GM12892 (cell line): Measurements from ENCODE around the gene PSMA5.

ENCODE experiments used
- POLR2A ChIP-seq: IDR thresholded peaks from 2 replicates; pipeline ENCODE4 v1.6.1; 2011; ENCODE audit warnings: low read depth, low read length, control low read depth
- POLR2AphosphoS5 ChIP-seq: IDR thresholded peaks from 2 replicates; pipeline ENCODE4 v1.6.1; 2011; ENCODE audit warnings: low read depth, low read length, control low read depth
- TAF1 ChIP-seq: IDR thresholded peaks from 2 replicates; pipeline ENCODE4 v1.6.1; 2011; ENCODE audit warnings: low read depth, mild to moderate bottlenecking, control low read depth, low read length, borderline replicate concordance

- TF ChIP-seq TAF1 (no peak), POLR2AphosphoS5 (no peak), POLR2A (no peak)
Observed at GRCh38 chr1:109472779-109473178, 46.5 kb upstream of the PSMA5 start.
